Stomach (tissue), 4 donors: ENCODE data around the gene FAM171A1.

ENCODE experiments used
- CTCF ChIP-seq, 7 experiments: fragments of 450-650 bp in 4 of 7; fragments of 200-600 bp in 3 of 7; sonication (generic) in 3 of 7; IDR thresholded peaks; one replicate each; pipeline ENCODE4 v1.5.1; 2016 to 2019; ENCODE audit warnings: antibody characterized with exemption in 7 of 7, control low read depth in 2 of 7, mild to moderate bottlenecking in 1 of 7
- EP300 ChIP-seq: sonication (generic); formaldehyde crosslinking; IDR thresholded peaks from one replicate; pipeline ENCODE4 v1.6.1; 2017; ENCODE audit warnings: antibody characterized with exemption
- POLR2A ChIP-seq, 4 donors: fragments of 450-650 bp; IDR thresholded peaks; one replicate each; pipeline ENCODE4 v1.6.1; 2016; ENCODE audit warnings: antibody characterized with exemption in 4 of 4, control low read depth in 2 of 4, mild to moderate bottlenecking in 1 of 4, moderate library complexity in 1 of 4
- POLR2AphosphoS5 ChIP-seq, 3 donors: sonication (generic); formaldehyde crosslinking; IDR thresholded peaks; one replicate each; pipeline ENCODE4 v1.6.1; 2016; ENCODE audit warnings: antibody characterized with exemption in 3 of 3

- TF ChIP-seq POLR2AphosphoS5 (IDR thresholded peaks at IDR 0.05) (no peak), CTCF (IDR thresholded peaks at IDR 0.05) (no peak), EP300 (no peak), POLR2A (IDR thresholded peaks at IDR 0.05) (no peak)
Observed at GRCh38 chr10:15220445-15220844, 150.6 kb downstream of the FAM171A1 start.
